Measurements from ENCODE around the gene PARP1.

PARP1 gene

GRCh38 chr1:226372885-226373284 is 35.0 kb downstream of the PARP1 start:
- DNase-seq: no peak

- no peak for DNase-seq
Measured at GRCh38 chr1:226371866-226372490, 35.9 kb downstream of the PARP1 start.

- no peak for DNase-seq
Measured at GRCh38 chr1:226371027-226371694, 36.7 kb downstream of the PARP1 start.

GRCh38 chr1:226370144-226370923 is 37.6 kb downstream of the PARP1 start:
- DNase-seq: no peak

GRCh38 chr1:226369110-226369509 is 38.8 kb downstream of the PARP1 start:
- no peak for DNase-seq

GRCh38 chr1:226366290-226366689 is 41.6 kb downstream of the PARP1 start:
- no peak for DNase-seq

- no peak for DNase-seq
Measured at GRCh38 chr1:226365831-226366231, 42.1 kb downstream of the PARP1 start.

- DNase-seq: no peak
Measured at GRCh38 chr1:226364901-226365565, 42.9 kb downstream of the PARP1 start.

- no peak for DNase-seq
Measured at GRCh38 chr1:226364514-226364899, 43.4 kb downstream of the PARP1 start.

GRCh38 chr1:226363801-226364513 is 43.9 kb downstream of the PARP1 start:
- no peak for DNase-seq

- DNase-seq: no peak
Measured at GRCh38 chr1:226362891-226363447, 44.9 kb downstream of the PARP1 start.

- no peak for DNase-seq
Measured at GRCh38 chr1:226362361-226362760, 45.5 kb downstream of the PARP1 start.

GRCh38 chr1:226360106-226360746 is 47.7 kb downstream of the PARP1 start:
- DNase-seq: no peak

GRCh38 chr1:226357416-226357815 is 50.5 kb downstream of the PARP1 start:
- DNase-seq: no peak

GRCh38 chr1:226355669-226356551 is 52.0 kb downstream of the PARP1 start:
- DNase-seq: peak in 1 of 2 donors; percentile 19

- no peak for DNase-seq
Measured at GRCh38 chr1:226355016-226355415, 52.9 kb downstream of the PARP1 start.

GRCh38 chr1:226353698-226354525 is 54.0 kb downstream of the PARP1 start:
- DNase-seq: no peak

GRCh38 chr1:226351709-226352108 is 56.2 kb downstream of the PARP1 start:
- DNase-seq: no peak

- DNase-seq: no peak
Measured at GRCh38 chr1:226350519-226350865, 57.4 kb downstream of the PARP1 start.
